ENCODE data around the gene ZC3H7B.
"Not testable (repeated sequence)": the region's sequence is repeated elsewhere in the genome, so short reads cannot be mapped to it uniquely, and the experiment has no call there.

ZC3H7B gene

DNA sequence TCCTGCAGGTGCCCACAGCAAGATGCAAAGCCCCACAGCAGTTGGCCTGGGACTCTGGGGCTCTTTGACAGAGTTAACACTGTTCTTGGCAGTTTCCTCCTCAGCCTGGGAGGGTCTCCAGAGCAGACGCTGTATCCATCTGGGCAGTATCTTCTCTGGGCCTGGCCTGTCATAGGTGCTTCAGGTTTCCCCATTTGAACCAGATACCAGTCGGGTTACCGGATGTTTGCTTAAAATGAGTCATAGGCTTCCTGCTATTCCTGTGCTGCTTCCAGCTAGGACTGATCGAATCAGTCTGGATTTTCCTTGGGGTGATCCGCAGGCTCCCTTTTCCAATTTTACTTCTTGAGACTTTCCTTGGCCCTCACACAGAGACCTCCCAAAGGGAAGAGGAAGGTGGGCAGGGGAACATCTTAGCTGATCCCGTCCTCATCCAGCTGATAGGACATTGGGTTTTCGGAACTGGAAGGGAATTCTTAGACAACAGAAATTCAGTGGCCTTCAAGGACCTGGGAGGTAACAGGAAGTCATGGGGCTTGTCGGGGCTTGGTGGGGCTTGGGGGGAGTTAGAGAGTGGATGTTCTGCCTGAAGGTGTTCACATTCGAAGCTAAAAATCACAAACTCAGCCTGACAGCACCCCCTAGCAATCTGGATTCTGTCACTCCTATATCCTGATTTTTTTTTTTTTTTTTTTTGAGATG lies 12.9 kb upstream of the ZC3H7B start:
- DNase-seq: no peak

GRCh38 chr22:41289671-41290070 lies 11.7 kb upstream of the ZC3H7B start:
- no peak for DNase-seq

DNA sequence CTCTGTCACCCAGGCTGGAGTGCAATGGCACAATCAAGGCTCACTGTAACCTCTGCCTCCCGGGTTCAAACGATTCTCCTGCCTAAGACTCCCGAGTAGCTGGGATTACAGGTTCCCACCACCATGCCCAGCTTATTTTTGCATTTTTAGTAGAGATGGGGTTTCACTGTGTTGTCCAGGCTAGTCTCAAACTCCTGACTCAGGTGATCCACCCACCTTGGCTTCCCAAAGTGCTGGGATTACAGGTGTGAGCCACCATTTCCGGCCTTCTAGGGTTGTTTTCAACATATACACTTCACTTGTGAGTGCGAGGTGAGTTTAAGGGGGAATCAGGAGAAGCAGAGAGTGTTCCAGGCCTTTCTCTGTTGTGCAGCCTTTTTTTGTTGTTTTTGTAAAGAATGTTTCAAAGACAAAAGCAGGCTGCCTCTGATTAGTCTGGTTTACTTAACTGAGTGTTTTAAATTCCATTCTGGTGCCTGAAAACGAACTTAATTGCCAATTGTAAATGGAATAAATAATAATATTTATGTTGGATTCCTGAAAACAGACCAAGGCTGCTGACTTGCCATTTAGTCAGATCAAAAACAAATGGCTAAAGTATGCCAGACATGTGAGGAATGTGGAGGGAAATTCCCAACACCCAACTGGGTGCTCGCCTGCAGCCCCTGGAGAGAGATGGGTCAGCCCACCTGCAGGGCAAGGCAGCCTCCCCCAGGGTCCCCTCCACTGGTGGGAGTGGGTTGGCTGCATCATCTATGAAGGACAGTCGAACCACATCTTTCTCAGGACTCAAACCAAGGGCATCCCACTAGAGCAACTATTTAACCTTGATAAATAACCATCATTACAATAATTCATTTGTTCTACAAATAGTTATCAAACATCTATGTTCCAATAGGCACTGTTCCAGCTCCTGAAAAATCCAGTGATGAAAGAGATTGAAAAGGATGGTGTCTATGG lies 10.8 kb upstream of the ZC3H7B start:
- no peak for DNase-seq

GRCh38 chr22:41294816-41295215 lies 6.5 kb upstream of the ZC3H7B start:
- DNase-seq: not testable (repeated sequence)

GRCh38 chr22:41296826-41297667 lies 4.3 kb upstream of the ZC3H7B start:
- DNase-seq: no peak

DNA sequence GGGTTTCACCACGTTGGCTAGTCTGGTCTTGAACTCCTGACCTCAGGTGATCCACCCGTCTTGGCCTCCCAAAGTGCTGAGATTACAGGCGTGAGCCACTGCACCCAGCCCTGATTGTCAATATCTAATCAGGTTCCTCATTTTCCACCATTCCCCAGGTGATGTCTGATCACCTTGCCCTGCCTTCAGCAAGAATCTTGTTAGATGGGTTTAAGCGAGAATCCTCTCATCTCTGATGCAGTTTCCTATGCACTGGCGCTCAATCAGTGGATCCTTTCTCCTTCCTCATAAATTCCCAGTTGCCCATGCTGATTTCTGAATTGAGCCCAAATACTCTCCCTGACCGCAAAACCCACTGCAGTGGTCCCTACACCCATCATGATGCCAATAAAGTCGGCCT lies 664 bp upstream of the ZC3H7B start:
- DNase-seq: no peak

DNA sequence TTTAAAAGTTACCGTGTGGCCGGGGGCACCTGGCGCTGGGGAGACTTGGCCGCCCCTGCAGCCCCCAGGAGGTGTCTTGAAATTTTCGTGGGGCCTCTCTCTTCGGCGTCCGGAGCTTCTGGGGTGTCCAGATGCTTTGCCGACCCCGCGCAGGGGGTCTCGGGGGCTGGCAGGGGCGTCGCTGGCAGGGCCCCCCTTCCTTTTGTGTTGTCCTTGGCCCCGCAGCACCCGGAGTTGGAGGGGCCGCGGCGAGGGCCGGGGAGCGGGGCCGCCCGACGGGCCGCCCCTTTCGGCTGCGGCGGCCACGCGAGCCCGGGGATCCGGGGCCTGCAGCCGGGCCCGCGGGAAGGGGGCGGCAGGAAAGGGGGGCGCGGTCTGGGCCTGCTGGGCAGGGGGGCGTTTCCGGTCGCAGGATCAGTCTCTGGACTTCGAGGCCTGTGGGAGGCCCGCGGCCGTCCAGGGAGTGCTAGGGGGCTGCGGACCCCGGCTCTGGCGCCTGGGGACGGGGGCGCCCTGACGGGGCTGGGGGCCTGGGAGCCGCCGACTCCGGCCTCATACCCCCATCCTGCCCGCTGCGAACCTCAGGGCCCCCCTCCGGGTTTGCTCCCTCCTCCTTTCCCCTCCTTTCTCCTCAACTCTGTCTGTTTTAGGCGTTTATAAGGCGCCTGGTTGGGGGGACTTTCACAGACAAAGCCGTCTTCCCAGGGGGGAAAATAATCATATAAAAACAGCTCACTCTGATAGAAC lies 869 bp downstream of the ZC3H7B start:
- DNase-seq: no peak

GRCh38 chr22:41302811-41303210 lies 1.5 kb downstream of the ZC3H7B start:
- no peak for DNase-seq

GRCh38 chr22:41305646-41306045 lies 4.3 kb downstream of the ZC3H7B start:
- DNase-seq: no peak

- no peak for DNase-seq
Measured at GRCh38 chr22:41308054-41308453, 6.7 kb downstream of the ZC3H7B start.

DNA sequence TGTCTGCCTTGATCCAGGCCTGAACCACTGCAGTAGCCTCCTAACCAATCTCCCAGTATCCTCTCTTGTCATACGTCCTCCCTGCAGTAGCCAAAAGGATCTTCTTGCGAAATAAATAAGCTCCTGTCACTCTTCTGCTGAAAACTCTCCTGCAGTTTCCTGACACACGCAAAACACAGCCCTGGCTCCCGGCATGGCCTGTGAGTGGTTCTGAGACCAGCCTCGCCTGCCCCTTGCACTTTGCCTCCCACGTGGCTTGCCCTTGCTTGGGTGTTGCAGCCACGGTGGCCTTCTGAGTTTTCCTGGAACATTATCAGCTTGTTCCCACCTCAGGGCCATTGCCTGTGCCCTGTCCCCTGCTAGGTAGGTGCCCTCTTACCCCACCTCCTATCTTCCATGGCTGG lies 7.2 kb downstream of the ZC3H7B start:
- DNase-seq: no peak

- DNase-seq: no peak
Measured at GRCh38 chr22:41310336-41310735, 9.0 kb downstream of the ZC3H7B start.

DNA sequence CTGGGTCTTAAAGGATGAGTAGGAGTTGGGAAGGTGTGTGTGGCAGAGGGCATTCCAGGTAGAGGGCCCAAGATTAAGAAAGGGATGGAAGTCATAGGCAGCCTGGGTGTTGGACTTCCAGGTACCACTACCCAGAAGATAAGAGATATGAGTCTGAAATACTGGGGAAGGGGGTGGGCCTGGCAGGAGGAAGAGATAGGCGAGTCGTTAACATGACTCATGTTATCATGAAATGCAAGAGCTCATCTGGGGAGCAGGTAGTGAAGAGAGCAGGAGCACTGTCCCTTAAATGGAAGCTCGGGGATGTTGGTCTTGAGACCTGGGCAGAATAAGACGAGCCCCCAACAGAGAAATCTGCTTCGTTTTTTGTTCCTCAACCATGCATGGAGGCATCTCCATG lies 10.2 kb downstream of the ZC3H7B start:
- no peak for DNase-seq

- no peak for DNase-seq
Measured at GRCh38 chr22:41314821-41315220, 13.5 kb downstream of the ZC3H7B start.

GRCh38 chr22:41315586-41315985 lies 14.3 kb downstream of the ZC3H7B start:
- DNase-seq: no peak

- no peak for DNase-seq
Measured at GRCh38 chr22:41320416-41321240, 19.3 kb downstream of the ZC3H7B start.

- no peak for DNase-seq
Measured at GRCh38 chr22:41324821-41325528, 23.6 kb downstream of the ZC3H7B start.

GRCh38 chr22:41327124-41327523 lies 25.8 kb downstream of the ZC3H7B start:
- DNase-seq: no peak

DNA sequence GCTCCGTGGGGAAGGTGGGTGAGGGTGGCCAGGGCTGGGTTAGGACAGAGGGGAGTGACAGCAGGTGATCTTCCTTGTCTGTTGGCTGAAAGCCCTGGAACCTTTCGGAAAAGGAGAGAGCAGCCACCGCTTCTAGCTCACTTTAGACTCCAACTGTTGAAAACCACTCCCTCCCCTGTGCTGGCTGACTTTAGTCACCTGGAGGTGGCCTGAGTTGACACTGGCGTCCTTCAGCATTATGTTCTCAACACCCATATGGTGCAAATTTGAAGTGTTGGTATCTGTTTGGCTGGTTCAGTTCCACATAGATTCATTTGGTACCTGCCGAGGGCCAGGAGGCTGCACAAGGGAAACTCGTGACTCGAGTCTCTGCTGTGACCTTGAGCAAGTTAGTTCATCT lies 28.8 kb downstream of the ZC3H7B start:
- no peak for DNase-seq

DNA sequence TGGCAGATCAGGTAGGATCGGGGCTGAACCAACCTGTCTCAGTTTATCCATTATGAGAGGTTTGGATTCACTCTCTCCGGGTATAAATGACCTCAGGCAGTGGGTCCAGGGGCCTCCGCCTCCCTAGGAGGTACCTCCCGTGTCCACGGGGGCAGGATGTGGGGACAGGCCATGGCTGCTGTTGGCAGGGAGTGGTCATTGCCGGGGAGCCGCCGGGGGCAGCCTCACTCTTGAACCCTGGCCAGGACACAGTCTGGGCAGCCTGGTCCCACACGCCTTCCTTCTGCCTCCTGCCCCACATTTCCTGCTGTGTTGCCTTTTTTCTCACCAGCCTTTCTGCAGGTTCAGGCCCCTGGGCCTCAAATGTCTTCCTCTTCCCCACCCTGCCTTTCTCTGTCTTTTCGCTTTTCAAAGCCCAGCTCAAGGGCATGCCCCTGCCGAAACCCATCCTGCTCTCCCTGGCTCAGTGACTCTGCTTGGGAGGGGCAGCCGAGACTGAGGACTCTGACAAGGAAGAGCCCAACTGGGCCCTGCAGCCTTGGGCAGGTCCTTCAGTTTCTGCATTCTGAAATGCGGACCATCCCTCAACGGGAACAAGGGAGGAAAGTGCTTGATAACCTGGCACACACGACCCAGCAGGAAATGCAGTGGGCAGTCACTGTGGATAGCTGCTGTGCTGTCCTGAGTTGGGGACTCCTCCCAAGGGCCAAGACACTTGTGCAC lies 31.1 kb downstream of the ZC3H7B start:
- no peak for DNase-seq
